ENCODE results near the gene S100B.

DNA sequence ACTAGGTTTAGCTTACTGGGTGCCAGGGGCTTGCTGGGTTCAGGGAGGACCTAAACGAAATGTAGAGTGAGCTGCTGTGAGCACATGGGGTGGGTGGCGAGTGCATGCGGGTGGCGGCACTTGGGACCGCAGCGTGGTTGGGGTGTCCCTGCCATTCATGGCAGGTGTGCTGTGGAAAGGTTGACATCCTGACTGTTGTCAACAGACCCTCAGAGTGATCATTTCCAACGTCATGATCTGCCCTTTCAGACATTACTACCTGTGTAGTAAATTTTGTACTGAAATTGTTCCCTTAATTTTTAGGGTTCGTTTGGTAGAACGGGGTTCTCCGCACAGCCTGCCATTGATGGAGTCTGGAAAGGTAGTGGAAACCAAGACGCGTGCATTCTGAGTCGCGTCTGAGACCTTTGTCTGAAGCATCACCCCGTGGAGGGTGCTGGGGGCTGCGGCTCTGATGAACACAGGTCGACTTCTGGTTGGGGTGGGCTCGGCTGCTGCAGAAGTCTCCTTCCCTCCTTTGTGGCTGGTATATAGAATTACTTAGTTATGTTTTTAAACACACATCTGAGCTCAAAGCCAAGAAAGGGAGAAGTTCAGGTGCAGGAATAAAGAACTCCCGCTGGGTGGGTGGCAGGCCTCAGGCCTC, 43.3 kb downstream of the S100B start:
- TF ChIP-seq CTCF (IDR thresholded peaks at IDR 0.05 in 4 of 5, conservative IDR thresholded peaks at IDR 0.05 in 1 of 5) = no peak
- no peak for TF ChIP-seq POLR2A (IDR thresholded peaks at IDR 0.05)

Data from gastrocnemius medialis (tissue), 4 donors.